K562 (cell line): Measurements from ENCODE around the gene BAIAP3. TPM values are rescaled to one million over a fixed set of nuclear protein-coding genes. Genes with fewer than 3 reads are reported as not detected.
A peak's percentile ranks its signal among the peaks of the same experiment; 100 is the strongest.

Source experiments
- CTCFL ChIP-seq: IDR thresholded peaks from 2 replicates; pipeline ENCODE4 v1.6.1; 2011; ENCODE audit warnings: borderline replicate concordance, low read depth, mild to moderate bottlenecking, moderate library complexity, low read length; ENCODE audit not compliant: insufficient read depth, poor library complexity, severe bottlenecking
- E2F8 ChIP-seq: fragments of 450-650 bp; IDR thresholded peaks from 2 replicates; pipeline ENCODE4 v1.7.1; 2018; ENCODE audit warnings: mild to moderate bottlenecking, low read depth; ENCODE audit not compliant: partially characterized antibody
- GABPB2 ChIP-seq: fragments of 250-450 bp; sonication (Bioruptor Pico); conservative IDR thresholded peaks from 2 replicates; pipeline ENCODE4 v1.5.1; 2021; ENCODE audit warnings: mild to moderate bottlenecking
- GATAD2B ChIP-seq: fragments of 450-650 bp; IDR thresholded peaks from 2 replicates; pipeline ENCODE4 v1.6.1; 2017; ENCODE audit warnings: mild to moderate bottlenecking, borderline replicate concordance
- GTF2E2 ChIP-seq: fragments of 200-800 bp; sonication (Bioruptor generic); IDR thresholded peaks from 2 replicates; pipeline ENCODE4 v1.6.1; 2016; ENCODE audit warnings: missing genetic modification characterization, missing compliant biosample characterization
- KLF13 ChIP-seq: fragments of 450-650 bp; IDR thresholded peaks from 2 replicates; pipeline ENCODE4 v1.6.1; 2016; ENCODE audit warnings: missing genetic modification characterization, low read depth, mild to moderate bottlenecking, missing compliant biosample characterization, moderate library complexity, borderline replicate concordance
- LEF1 ChIP-seq: fragments of 450-650 bp; IDR thresholded peaks from 2 replicates; pipeline ENCODE4 v1.6.1; 2016; ENCODE audit warnings: mild to moderate bottlenecking
- MBD2 ChIP-seq: sonication (generic); IDR thresholded peaks from 2 replicates; pipeline ENCODE4 v1.6.1; 2016; ENCODE audit warnings: low read depth, borderline replicate concordance
- MCM2 ChIP-seq: fragments of 450-650 bp; IDR thresholded peaks from 2 replicates; pipeline ENCODE4 v1.6.1; 2017; ENCODE audit warnings: low read depth, mild to moderate bottlenecking
- NELFE ChIP-seq: IDR thresholded peaks from 2 replicates; pipeline ENCODE4 v1.6.1; 2011; ENCODE audit warnings: mild to moderate bottlenecking; ENCODE audit not compliant: insufficient read depth, insufficient read length
- PTTG1 ChIP-seq: fragments of 450-650 bp; IDR thresholded peaks from 2 replicates; pipeline ENCODE4 v1.6.1; 2016; ENCODE audit warnings: low read depth, mild to moderate bottlenecking, missing genetic modification characterization, missing compliant biosample characterization
- PYGO2 ChIP-seq: fragments of 450-650 bp; IDR thresholded peaks from 2 replicates; pipeline ENCODE4 v1.6.1; 2016; ENCODE audit warnings: mild to moderate bottlenecking, missing genetic modification characterization, moderate library complexity, missing compliant biosample characterization
- ZBTB7A ChIP-seq: IDR thresholded peaks from 2 replicates; pipeline ENCODE4 v1.6.1; 2011; ENCODE audit warnings: low read depth, mild to moderate bottlenecking, low read length, moderate library complexity, borderline replicate concordance; ENCODE audit not compliant: control insufficient read depth
- ZNF121 ChIP-seq: sonication (generic); formaldehyde crosslinking; conservative IDR thresholded peaks from 2 replicates; pipeline ENCODE4 v1.8.0; 2022; ENCODE audit warnings: missing genetic modification reagents
- ZNF740 ChIP-seq, 3 experiments: fragments of 200-800 bp in 1 of 3; sonication (Bioruptor generic) in 1 of 3; sonication (generic) in 1 of 3; formaldehyde crosslinking in 1 of 3; IDR thresholded peaks; 2 replicates each; pipeline versions ENCODE4 v1.6.1 to v1.8.0; 2016 to 2022; ENCODE audit warnings: mild to moderate bottlenecking in 2 of 3, missing compliant biosample characterization in 2 of 3, missing genetic modification characterization in 2 of 3, missing genetic modification reagents in 1 of 3
- ZNF75A ChIP-seq: fragments of 450-650 bp; formaldehyde crosslinking; IDR thresholded peaks from 2 replicates; pipeline ENCODE4 v1.4.0; 2020; ENCODE audit warnings: mild to moderate bottlenecking
- polyA plus RNA-seq, 8 experiments: library from polyadenylated mRNA; depleted of rRNA in 4 of 8; stranded (reverse) in 5 of 8; unstranded in 3 of 8; fragments of >200 nt; fragmentation: Nextera tagmentation in 2 of 8; fragmentation: Illumina TruSeq in 1 of 8; extraction: Ambion mirVana in 2 of 8; extraction: Trizol in 1 of 8; gene quantifications; 2 replicates each; pipeline versions ENCODE4 v1.2.1 to v1.2.3, GENCODE V29; 2011 to 2014; ENCODE audit warnings: inconsistent platforms in 1 of 8, missing spikeins in 1 of 8
- total RNA-seq, 7 experiments: library from RNA; depleted of rRNA in 6 of 7; stranded (reverse); fragments of >200 nt in 6 of 7; fragmentation: Illumina TruSeq in 2 of 7; extraction: Trizol in 2 of 7; gene quantifications; 2 replicates each; pipeline versions ENCODE4 v1.2.1 to v1.2.3, GENCODE V29; 2011 to 2021; ENCODE audit warnings: low replicate concordance in 1 of 7
- TF ChIP-seq, protein P1 (sequence below): fragments of 250-450 bp; sonication (Bioruptor Pico); IDR thresholded peaks from 2 replicates; pipeline ENCODE4 v1.9.0; 2021; ENCODE audit warnings: mild to moderate bottlenecking, inconsistent platforms

The BAIAP3 gene
- total and polyA plus RNA-seq, 9 of the 15 experiments (the other 6 are each of a cell fraction or from before 2014, with no cell fraction given) = 0.03 to 4.5 (median 0.57) TPM; not detected in 1

DNA sequence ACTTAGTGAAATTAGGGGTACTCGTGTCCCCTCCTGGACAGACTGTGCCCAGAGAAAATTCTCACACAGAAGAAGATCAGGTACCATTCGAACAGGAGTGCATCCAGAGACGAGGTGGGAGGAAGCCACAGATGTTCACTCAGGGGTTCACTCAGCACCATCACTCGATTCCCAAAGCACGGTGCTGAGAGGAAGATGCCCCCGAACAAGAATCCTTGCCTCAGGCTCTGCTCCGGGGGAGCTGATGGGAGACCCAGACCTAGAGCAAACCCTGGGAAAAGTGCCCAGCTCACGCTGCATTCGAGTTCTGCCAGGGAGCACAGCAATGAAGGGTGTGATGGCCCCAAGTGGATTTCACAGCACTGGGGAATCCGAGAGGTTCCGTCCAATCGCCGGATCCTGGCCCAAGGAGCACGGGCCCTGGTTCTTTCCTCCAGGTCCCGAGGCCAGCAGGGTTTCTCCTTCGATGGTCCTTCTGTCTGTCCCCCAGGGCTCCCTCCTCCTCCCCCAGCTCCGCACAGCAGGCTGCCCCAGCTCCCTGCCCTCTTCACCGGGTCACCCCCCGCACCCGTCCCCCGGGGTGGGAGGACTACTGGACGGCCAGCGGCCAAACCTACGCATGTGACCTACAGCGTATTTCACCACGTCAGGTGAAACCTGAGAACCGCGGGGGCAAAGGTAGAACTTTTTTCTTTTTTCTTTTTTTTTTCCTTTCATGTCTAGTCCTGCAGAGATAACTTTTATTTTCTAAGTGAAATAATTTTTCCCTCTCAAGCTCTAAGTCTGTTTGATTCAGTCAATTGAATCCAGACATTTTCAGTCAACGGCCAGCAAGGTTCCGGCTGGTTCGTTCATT lies 34.2 kb upstream of the BAIAP3 start (continued):
- TF ChIP-seq, protein P1, sequence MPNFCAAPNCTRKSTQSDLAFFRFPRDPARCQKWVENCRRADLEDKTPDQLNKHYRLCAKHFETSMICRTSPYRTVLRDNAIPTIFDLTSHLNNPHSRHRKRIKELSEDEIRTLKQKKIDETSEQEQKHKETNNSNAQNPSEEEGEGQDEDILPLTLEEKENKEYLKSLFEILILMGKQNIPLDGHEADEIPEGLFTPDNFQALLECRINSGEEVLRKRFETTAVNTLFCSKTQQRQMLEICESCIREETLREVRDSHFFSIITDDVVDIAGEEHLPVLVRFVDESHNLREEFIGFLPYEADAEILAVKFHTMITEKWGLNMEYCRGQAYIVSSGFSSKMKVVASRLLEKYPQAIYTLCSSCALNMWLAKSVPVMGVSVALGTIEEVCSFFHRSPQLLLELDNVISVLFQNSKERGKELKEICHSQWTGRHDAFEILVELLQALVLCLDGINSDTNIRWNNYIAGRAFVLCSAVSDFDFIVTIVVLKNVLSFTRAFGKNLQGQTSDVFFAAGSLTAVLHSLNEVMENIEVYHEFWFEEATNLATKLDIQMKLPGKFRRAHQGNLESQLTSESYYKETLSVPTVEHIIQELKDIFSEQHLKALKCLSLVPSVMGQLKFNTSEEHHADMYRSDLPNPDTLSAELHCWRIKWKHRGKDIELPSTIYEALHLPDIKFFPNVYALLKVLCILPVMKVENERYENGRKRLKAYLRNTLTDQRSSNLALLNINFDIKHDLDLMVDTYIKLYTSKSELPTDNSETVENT (CRISPR knock-in tag) = no peak
- no peak for TF ChIP-seq KLF13 (tag)
- no peak for TF ChIP-seq GTF2E2
- no peak for TF ChIP-seq MBD2
- TF ChIP-seq NELFE = no peak
- TF ChIP-seq ZNF740 (CRISPR knock-in tag; IDR thresholded peaks at IDR 0.05) = no peak
- TF ChIP-seq ZNF740 (tag; IDR thresholded peaks at IDR 0.05) = peak in 1 of 2 experiments; percentile 50; a peak in 1 of 4 replicates
- TF ChIP-seq E2F8 = no peak
- TF ChIP-seq ZNF121 (CRISPR knock-in tag) = no peak
- no peak for TF ChIP-seq MCM2
- TF ChIP-seq ZBTB7A = no peak
- no peak for TF ChIP-seq GATAD2B
- peak; percentile 48; the same call in 1 of the 2 replicates for TF ChIP-seq LEF1
- TF ChIP-seq PYGO2 (tag) = no peak
- TF ChIP-seq CTCFL = no peak
- TF ChIP-seq PTTG1 = no peak
- TF ChIP-seq GABPB2 (CRISPR knock-in tag) = no peak
- TF ChIP-seq ZNF75A = no peak
